HG02840 (cell line): Measurements from ENCODE around the gene FAM24B.

Source experiments
- ATAC-seq: cut with Tn5 transposase; IDR thresholded peaks from one replicate; pipeline ENCODE4 v1.9.1; 2021; ENCODE audit warnings: mild to moderate bottlenecking, moderate library complexity, moderate number of reproducible peaks; ENCODE audit not compliant: unreplicated experiment, low FRiP score

FAM24B gene

DNA sequence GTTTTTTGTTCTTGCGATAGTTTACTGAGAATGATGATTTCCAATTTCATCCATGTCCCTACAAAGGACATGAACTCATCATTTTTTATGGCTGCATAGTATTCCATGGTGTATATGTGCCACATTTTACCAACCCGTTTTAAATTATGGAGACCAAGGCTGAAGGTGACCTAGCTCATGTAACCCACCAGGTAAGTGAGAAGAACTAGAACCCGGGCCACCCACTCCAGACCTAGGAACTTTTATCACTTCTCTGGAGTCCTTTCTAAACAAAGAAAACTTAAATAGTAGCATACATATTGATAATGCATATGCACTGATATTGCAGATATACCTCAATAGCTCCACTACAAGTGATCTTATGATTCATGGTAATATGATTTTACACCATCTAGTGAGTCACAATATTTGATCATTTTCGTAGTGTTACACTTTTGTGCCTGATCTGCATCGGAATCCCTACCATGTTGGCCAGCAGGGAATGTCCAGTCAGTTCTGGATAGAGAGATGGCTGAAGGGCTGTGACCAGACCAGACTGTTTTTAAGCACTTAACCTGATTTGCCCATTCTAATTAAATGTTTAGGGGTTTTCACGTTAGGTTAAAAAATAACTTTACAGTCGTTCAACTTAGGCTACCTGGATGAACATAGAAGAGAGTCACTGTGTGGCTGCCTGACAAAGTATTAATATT, 49.0 kb downstream of the FAM24B start:
- ATAC-seq: no peak

DNA sequence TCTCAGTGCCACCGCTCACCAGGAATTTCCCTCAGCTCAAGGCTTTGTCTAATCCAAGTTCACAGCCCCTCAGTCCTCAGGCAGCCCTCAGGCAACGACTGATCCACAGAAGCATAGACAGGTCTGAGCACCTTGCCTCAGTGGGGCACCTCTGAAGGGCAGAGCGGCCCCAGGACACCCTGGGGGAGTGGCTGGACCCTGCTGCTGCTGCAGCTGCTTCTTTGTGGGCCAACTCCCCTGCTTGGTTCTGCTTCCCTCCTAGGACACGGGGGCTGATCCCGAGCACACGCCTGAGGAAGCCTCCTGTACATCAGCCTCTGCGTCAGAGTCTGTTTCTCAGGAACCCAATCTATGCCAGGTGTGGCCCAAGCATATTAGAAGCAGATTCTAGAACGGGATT, 49.9 kb downstream of the FAM24B start:
- no peak for ATAC-seq

DNA sequence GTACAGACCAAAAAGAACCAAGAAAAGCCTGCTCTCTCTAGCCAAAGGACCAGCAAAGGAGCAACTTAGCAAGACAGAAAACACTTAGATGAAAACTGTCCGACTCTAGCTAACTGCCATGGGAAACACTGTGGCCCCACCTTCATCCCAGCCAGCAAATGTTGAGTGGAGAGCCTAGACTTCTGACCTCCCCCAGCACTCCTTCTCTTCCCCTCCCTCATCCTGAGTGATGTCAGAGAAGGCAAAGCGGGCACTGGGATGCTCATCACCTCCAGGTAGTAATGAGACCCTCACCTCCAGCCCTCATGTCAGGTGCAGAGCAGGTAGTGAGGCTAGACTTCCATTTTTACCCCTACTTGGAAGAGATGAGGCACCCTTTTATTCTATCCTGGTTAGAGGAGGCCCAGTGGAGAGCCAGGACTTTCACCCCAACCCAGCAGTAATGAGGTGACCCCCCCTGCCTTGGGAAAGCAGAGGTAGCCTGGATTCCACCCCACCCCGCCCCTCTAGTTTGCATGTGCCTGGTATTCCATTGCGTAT, 50.6 kb downstream of the FAM24B start:
- no peak for ATAC-seq

DNA sequence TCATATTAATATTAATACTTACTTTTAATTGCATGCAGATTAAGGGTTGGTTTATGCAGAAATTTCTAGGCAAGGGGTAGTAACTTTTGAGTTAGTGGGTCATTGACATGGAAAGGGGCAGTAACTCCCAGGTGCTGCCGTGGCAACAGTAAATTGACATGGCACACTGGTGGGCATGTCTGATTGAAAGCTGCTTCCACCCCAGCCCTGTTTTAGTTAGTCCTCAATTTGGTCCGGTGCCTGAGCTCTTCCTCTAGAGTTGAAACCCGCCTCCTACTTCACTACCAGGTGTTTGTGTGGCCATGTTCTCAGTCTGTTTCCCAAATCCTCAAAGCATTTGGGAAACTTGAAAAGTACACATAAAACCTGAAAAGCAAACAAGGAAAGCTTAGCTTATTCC, 52.1 kb downstream of the FAM24B start:
- ATAC-seq: no peak

DNA sequence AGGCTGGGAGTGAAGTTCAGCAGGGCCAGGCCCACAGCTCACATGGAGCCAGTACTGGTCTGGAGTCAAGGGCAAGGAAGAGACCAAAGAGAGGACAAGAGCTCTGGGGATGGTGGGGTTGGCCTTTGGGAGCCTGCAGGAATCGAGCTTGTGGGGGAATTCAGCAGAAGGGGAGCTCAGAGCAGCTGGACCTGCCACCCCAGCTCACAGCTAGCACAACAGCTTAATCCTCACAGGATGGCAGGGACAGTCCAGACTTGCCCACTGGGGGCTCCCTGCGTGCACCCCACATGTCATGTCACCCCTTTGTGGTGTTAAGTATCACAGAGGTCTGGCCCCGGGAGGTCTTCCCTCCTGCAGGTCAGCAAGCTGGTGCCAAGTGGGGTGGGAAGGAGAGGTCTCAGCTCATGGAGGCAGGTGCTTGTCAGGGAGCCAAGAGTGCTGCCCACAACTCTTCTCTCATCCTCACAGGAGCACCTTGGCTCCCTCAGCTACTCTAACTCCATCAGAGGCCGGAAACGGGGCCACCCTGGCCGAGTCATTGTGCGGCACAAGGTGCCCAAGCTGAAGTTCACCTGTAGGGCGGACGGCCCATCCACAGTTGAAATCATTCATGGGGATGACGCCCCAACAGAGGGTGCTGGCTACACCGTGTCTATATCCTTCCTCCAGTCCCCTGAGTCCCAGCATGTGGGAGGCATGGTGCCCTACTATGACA, 56.2 kb downstream of the FAM24B start:
- no peak for ATAC-seq

DNA sequence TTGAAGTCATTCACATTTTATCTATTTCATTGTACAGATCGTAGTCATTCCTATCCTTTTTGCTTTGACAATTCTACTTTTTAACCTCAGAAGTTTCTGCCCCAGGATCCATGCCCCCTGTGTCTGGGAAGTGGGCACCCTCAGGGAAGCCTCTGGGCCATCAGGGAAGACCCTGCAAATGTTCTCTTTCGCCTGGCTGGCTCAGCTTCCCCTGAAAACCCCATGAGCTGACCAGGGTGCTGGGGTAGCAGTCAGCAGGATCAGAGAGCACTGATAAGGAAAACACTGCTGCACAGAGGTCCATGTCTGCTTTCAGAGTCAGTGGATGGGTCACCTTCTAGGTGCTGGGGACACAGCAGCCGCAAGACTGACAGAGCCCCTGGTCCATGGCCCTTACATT, 57.6 kb downstream of the FAM24B start:
- ATAC-seq: no peak

DNA sequence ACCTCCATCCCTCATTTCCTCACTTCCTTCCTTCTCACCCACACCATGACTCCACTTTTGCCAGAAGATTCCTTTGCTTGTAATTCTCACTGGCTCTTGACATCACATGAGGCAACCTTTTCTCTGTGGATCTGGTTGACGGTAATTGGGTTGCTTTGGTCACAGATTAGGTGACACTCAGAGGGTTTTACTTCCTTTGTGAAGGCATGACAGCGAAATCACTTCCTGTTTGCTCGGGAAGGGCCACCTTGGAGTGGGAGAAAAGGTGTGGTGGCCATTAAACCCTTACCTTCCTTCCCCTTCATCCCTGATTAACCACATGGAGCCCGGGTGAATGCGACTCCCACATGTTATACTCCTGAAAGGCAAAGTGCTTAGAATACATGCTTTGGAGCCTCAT, 63.9 kb downstream of the FAM24B start:
- ATAC-seq: no peak

DNA sequence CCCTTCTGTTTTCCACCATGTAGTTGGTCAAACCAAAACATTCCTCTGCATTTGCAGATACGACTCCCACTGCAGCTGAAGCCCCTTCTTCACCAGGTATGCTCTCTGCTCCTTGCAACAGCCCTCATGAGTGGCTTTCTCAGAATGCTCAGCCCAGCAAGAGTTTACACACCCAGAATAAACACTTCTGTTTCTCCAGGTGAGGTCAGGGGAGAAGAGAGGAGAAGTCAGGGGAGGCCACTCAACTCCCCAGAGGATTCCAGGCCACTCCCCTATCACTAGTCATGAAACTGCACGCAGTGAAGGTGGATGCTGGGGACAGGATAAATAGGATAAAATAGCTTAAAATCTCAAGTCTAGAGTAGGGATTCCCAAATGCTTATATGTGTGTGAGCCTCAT, 64.9 kb downstream of the FAM24B start:
- ATAC-seq: no peak

DNA sequence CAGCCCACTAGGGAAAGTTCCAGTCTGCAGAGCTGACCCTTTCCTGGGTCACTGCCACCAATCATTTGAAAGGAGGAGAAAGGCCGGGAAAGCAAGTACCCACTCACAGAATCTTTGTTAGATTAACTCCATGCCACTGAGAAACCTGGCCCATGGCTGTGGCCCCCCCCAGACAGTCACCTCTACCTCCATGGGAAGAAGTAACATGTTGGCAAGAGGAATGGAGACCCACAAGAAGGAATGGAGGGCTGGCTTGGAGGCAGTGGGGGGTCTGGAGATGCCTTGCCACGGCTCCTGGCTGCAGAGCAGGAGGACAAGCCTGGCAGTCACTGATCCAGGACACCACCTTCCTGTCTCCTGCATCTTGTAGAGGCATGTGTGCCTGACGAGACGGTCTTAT, 66.6 kb downstream of the FAM24B start:
- no peak for ATAC-seq

DNA sequence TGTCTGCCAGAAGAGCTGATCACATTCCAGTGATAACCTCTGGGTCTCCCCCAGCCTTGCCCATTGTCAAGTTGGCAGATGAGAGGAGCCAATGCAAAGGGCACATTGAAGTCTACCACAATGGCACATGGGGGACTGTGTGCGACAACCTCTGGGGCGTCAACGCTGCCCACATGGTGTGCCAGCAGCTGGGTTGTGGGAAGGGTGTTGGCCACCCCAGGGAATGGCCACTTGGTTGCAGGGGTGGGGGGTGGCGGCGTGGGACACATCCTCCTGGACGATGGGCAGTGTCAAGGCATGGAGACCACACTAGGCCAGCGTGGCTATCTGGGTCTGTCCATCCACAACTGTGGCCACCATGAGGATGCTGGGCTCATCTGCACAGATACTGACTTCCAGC, 77.1 kb downstream of the FAM24B start:
- ATAC-seq: no peak
